Activated CD4-positive, alpha-beta T cell treated with anti-CD3 and anti-CD28 coated beads, Interleukin-2, amount 50 U/mL, for 16 hours (primary cell): ENCODE data around the gene CTTN.

Experiments
- DNase-seq: peaks from one replicate; pipeline ENCODE4 v3.0.0-alpha.2; 2020

Gene CTTN

GRCh38 chr11:70456921-70457532 is 58.7 kb downstream of the CTTN start:
- peak; percentile 10 for DNase-seq

- no peak for DNase-seq
These were observed 60.4 kb downstream of the CTTN start for GRCh38 chr11:70458736-70459135.

GRCh38 chr11:70460111-70460510 is 61.8 kb downstream of the CTTN start:
- no peak for DNase-seq

- no peak for DNase-seq
These were observed 62.6 kb downstream of the CTTN start for GRCh38 chr11:70460964-70461363.

- DNase-seq = no peak
These were observed 64.6 kb downstream of the CTTN start for GRCh38 chr11:70462818-70463477.

- DNase-seq = no peak
These were observed 65.3 kb downstream of the CTTN start for GRCh38 chr11:70463478-70464255.

- no peak for DNase-seq
These were observed 66.4 kb downstream of the CTTN start for GRCh38 chr11:70464509-70465361.

GRCh38 chr11:70466154-70466553 is 67.8 kb downstream of the CTTN start:
- no peak for DNase-seq

- DNase-seq = no peak
These were observed 68.3 kb downstream of the CTTN start for GRCh38 chr11:70466596-70466995.

- DNase-seq = peak; percentile 48
These were observed 69.1 kb downstream of the CTTN start for GRCh38 chr11:70467201-70468085.

- DNase-seq = no peak
These were observed 70.2 kb downstream of the CTTN start for GRCh38 chr11:70468256-70469195.

GRCh38 chr11:70470127-70470526 is 71.8 kb downstream of the CTTN start:
- no peak for DNase-seq

GRCh38 chr11:70471254-70471653 is 72.9 kb downstream of the CTTN start:
- DNase-seq = peak; percentile 16

GRCh38 chr11:70472240-70472639 is 73.9 kb downstream of the CTTN start:
- DNase-seq = no peak

GRCh38 chr11:70473186-70473872 is 75.0 kb downstream of the CTTN start:
- DNase-seq = no peak

- no peak for DNase-seq
These were observed 75.8 kb downstream of the CTTN start for GRCh38 chr11:70473873-70474690.

- DNase-seq = no peak
These were observed 76.4 kb downstream of the CTTN start for GRCh38 chr11:70474710-70475109.

GRCh38 chr11:70476669-70477068 is 78.3 kb downstream of the CTTN start:
- no peak for DNase-seq

GRCh38 chr11:70477176-70477575 is 78.8 kb downstream of the CTTN start:
- no peak for DNase-seq
